Measurements from ENCODE around the gene PHF1. TPM values are rescaled to one million over a fixed set of nuclear protein-coding genes. Genes with fewer than 3 reads are reported as not detected.
A peak's percentile ranks its signal among the peaks of the same experiment; 100 is the strongest.
"Not testable (repeated sequence)": the region's sequence is repeated elsewhere in the genome, so short reads cannot be mapped to it uniquely, and the experiment has no call there.

The PHF1 gene
- 43.3 TPM for polyA plus RNA-seq (2013, experiment 1 of 2; ENCODE audit: insufficient read length)
- polyA plus RNA-seq (2013, experiment 2 of 2; ENCODE audit: insufficient read length), result 40.1 TPM

- DNase-seq, result peak; percentile 87
Measured at GRCh38 chr6:33410711-33411631, at the start of gene PHF1. Gene PHF1, plus strand, starts transcription at chr6:33411014. Its CDS starts 1,250 bp downstream, at chr6:33412264.

GRCh38 chr6:33363486-33363885 lies 47.3 kb upstream of the PHF1 start:
- not testable (repeated sequence) for DNase-seq

GRCh38 chr6:33364475-33365205 lies 46.2 kb upstream of the PHF1 start:
- DNase-seq, result peak; percentile 57

GRCh38 chr6:33365206-33365971 lies 45.4 kb upstream of the PHF1 start:
- not testable (repeated sequence) for DNase-seq

- no peak for DNase-seq
Measured at GRCh38 chr6:33367009-33367714, 43.7 kb upstream of the PHF1 start.

GRCh38 chr6:33367715-33368025 lies 43.1 kb upstream of the PHF1 start:
- DNase-seq, result not testable (repeated sequence)

GRCh38 chr6:33371901-33372300 lies 38.9 kb upstream of the PHF1 start:
- not testable (repeated sequence) for DNase-seq

- DNase-seq, result no peak
Measured at GRCh38 chr6:33372526-33373123, 38.2 kb upstream of the PHF1 start.

GRCh38 chr6:33373960-33374910 lies 36.6 kb upstream of the PHF1 start:
- DNase-seq, result no peak

GRCh38 chr6:33375143-33375671 lies 35.6 kb upstream of the PHF1 start:
- peak; percentile 83 for DNase-seq

GRCh38 chr6:33377171-33377570 lies 33.6 kb upstream of the PHF1 start:
- no peak for DNase-seq

- not testable (repeated sequence) for DNase-seq
Measured at GRCh38 chr6:33379184-33379583, 31.6 kb upstream of the PHF1 start.

- no peak for DNase-seq
Measured at GRCh38 chr6:33380272-33380981, 30.4 kb upstream of the PHF1 start.

GRCh38 chr6:33383427-33384185 lies 27.2 kb upstream of the PHF1 start:
- no peak for DNase-seq

- peak; percentile 75 for DNase-seq
Measured at GRCh38 chr6:33384581-33385020, 26.2 kb upstream of the PHF1 start.

GRCh38 chr6:33390173-33390572 lies 20.6 kb upstream of the PHF1 start:
- DNase-seq, result no peak

GRCh38 chr6:33390767-33391277 lies 20.0 kb upstream of the PHF1 start:
- DNase-seq, result no peak

GRCh38 chr6:33391278-33391921 lies 19.4 kb upstream of the PHF1 start, which contains the start of gene KIFC1:
Gene KIFC1, plus strand, starts transcription at chr6:33391823. Its CDS starts 163 bp downstream, at chr6:33391986.
- DNase-seq, result peak; percentile 100

Data from fibroblast of skin of scalp (primary cell).